Vagina (tissue), 2 donors: Measurements from ENCODE around the gene MEX3C. TPM values are rescaled to one million over a fixed set of nuclear protein-coding genes. Genes with fewer than 3 reads are reported as not detected.

Experiments
- DNase-seq, 2 donors: peaks; one replicate each; pipeline ENCODE4 v3.0.0-alpha.2; 2017; ENCODE audit errors: extremely low spot score in 2 of 2
- H3K27ac ChIP-seq: fragments of 200-600 bp; sonication (generic); one replicate; pipeline ENCODE4 v1.5.1; 2019
- H3K27me3 ChIP-seq: fragments of 200-600 bp; sonication (generic); one replicate; pipeline ENCODE4 v1.5.1; 2019
- H3K36me3 ChIP-seq, 2 donors: fragments of 200-600 bp; sonication (generic); one replicate each; pipeline ENCODE4 v1.5.1; 2017 to 2019
- H3K4me1 ChIP-seq: fragments of 200-600 bp; sonication (generic); one replicate; pipeline ENCODE4 v1.5.1; 2019
- H3K4me3 ChIP-seq, 2 donors: fragments of 200-600 bp; sonication (generic); 1 replicate in 1 of 2; 2 replicates in 1 of 2; pipeline ENCODE4 v1.5.1; 2016 to 2019
- H3K9me3 ChIP-seq: fragments of 200-600 bp; sonication (generic); one replicate; pipeline ENCODE4 v1.5.1; 2019
- POLR2A ChIP-seq, 2 donors: fragments of 450-650 bp; IDR thresholded peaks; one replicate each; pipeline ENCODE4 v1.6.1; 2017; ENCODE audit warnings: antibody characterized with exemption in 2 of 2, mild to moderate bottlenecking in 2 of 2, moderate library complexity in 2 of 2
- POLR2AphosphoS5 ChIP-seq, 2 donors: sonication (generic); formaldehyde crosslinking; IDR thresholded peaks; one replicate each; pipeline ENCODE4 v1.9.0; 2017; ENCODE audit warnings: antibody characterized with exemption in 2 of 2, mild to moderate bottlenecking in 2 of 2, low read depth in 1 of 2; ENCODE audit not compliant: insufficient read depth in 1 of 2
- intact Hi-C: fragments of 100-400 bp; cut with DNase I; formaldehyde crosslinking; loops from one replicate; pipeline ENCODE4 v1.15.1; 2023
- total RNA-seq: library from RNA; depleted of rRNA; stranded (reverse); fragments of >200 nt; gene quantifications from one replicate; pipeline ENCODE4 v1.2.3, GENCODE V29; 2016
- TF ChIP-seq, protein P1 (sequence below), 3 experiments: fragments of 450-650 bp in 2 of 3; fragments of 200-600 bp in 1 of 3; sonication (generic) in 1 of 3; IDR thresholded peaks; one replicate each; pipeline ENCODE4 v1.5.1; 2017 to 2019; ENCODE audit warnings: antibody characterized with exemption in 3 of 3, mild to moderate bottlenecking in 2 of 3, moderate library complexity in 2 of 3

The MEX3C gene
- total RNA-seq, 1 donor from 2014 or later: 20.4 TPM

DNA sequence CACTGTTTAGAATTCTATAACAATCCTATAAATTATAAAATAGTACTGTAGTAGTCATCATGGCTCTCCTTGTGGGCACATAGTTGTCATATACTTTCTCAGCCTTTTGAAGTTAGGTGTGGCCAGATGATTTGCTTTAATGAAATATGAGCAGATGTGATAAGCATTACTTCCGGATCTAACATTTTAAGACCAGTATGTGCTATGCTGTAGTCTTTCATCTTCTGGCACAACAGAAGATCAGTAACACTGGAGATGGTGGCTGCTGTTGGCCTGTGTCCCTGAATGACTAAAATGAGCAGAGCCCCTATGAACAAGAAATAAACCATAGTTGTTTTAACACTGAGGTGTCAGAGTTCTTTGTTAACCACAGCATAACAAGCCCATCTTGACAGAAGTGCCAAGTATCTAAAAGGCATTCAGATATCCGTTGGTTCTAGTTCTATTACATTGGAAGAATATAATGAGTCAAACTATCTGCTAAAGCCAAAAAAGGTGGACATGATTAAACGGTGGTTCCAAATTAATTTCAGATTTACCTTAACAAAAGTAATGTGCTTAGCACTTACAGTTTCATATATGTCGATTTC lies 6.3 kb downstream of the MEX3C start:
- intact Hi-C loops: no loop called here
- DNase-seq: no peak
- Histone ChIP-seq H3K9me3 (no peaks in the 10 kb centered on the region), H3K36me3 (no peaks in the 10 kb centered on the region), H3K27me3 (no peaks in the 10 kb centered on the region), H3K4me1 (peaks cover 76% of the 10 kb centered on the region), H3K27ac (no peak overlapping the region), H3K4me3 (no peak overlapping the region)
- TF ChIP-seq POLR2AphosphoS5 (IDR thresholded peaks at IDR 0.05; ENCODE audit: insufficient read depth in 1 of 2, low read depth in 1 of 2) (no peak), POLR2A (IDR thresholded peaks at IDR 0.05) (no peak)
- TF ChIP-seq, protein P1, sequence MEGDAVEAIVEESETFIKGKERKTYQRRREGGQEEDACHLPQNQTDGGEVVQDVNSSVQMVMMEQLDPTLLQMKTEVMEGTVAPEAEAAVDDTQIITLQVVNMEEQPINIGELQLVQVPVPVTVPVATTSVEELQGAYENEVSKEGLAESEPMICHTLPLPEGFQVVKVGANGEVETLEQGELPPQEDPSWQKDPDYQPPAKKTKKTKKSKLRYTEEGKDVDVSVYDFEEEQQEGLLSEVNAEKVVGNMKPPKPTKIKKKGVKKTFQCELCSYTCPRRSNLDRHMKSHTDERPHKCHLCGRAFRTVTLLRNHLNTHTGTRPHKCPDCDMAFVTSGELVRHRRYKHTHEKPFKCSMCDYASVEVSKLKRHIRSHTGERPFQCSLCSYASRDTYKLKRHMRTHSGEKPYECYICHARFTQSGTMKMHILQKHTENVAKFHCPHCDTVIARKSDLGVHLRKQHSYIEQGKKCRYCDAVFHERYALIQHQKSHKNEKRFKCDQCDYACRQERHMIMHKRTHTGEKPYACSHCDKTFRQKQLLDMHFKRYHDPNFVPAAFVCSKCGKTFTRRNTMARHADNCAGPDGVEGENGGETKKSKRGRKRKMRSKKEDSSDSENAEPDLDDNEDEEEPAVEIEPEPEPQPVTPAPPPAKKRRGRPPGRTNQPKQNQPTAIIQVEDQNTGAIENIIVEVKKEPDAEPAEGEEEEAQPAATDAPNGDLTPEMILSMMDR (IDR thresholded peaks at IDR 0.05): no peak

- Histone ChIP-seq H3K27ac (no peak overlapping the region), H3K4me3 (no peak overlapping the region), H3K4me1 (peaks cover 74% of the 10 kb centered on the region), H3K36me3 (no peaks in the 10 kb centered on the region), H3K9me3 (no peaks in the 10 kb centered on the region), H3K27me3 (no peaks in the 10 kb centered on the region)
- no peak for DNase-seq
- intact Hi-C loops: no loop called here
- TF ChIP-seq, protein P1 (IDR thresholded peaks at IDR 0.05): no peak
Measured at GRCh38 chr18:51190000-51190399, 7.5 kb downstream of the MEX3C start.

GRCh38 chr18:51188024-51188701 lies 9.3 kb downstream of the MEX3C start:
- no peaks in the 10 kb centered on the region for H3K9me3 ChIP-seq
- no peak for DNase-seq
- no peak overlapping the region for H3K4me3 ChIP-seq
- no peak overlapping the region for H3K27ac ChIP-seq
- TF ChIP-seq, protein P1 (IDR thresholded peaks at IDR 0.05): no peak
- TF ChIP-seq POLR2AphosphoS5 (IDR thresholded peaks at IDR 0.05; ENCODE audit: insufficient read depth in 1 of 2, low read depth in 1 of 2) (no peak), POLR2A (IDR thresholded peaks at IDR 0.05) (no peak)
- peaks cover 55% of the 10 kb centered on the region for H3K4me1 ChIP-seq
- no peaks in the 10 kb centered on the region for H3K36me3 ChIP-seq
- intact Hi-C loops: no loop called here
- H3K27me3 ChIP-seq: no peaks in the 10 kb centered on the region

- no peaks in the 10 kb centered on the region for H3K27me3 ChIP-seq
- intact Hi-C loops: no loop called here
Measured at GRCh38 chr18:51185075-51185474, 12.4 kb downstream of the MEX3C start.

GRCh38 chr18:51184091-51184457 lies 13.4 kb downstream of the MEX3C start:
- H3K4me1 ChIP-seq: peaks cover 27% of the 10 kb centered on the region
- no peak for DNase-seq
- H3K36me3 ChIP-seq: no peaks in the 10 kb centered on the region
- H3K27me3 ChIP-seq: no peaks in the 10 kb centered on the region
- H3K9me3 ChIP-seq: no peaks in the 10 kb centered on the region
- no peak overlapping the region for H3K27ac ChIP-seq
- no peak for TF ChIP-seq POLR2A (IDR thresholded peaks at IDR 0.05)
- TF ChIP-seq, protein P1 (IDR thresholded peaks at IDR 0.05): no peak
- no peak for TF ChIP-seq POLR2AphosphoS5 (IDR thresholded peaks at IDR 0.05; ENCODE audit: insufficient read depth in 1 of 2, low read depth in 1 of 2)
- no peak overlapping the region for H3K4me3 ChIP-seq
- intact Hi-C loops: no loop called here

More at GRCh38 chr18:51185075-51185474, 12.4 kb downstream of the MEX3C start:
- TF ChIP-seq POLR2A (IDR thresholded peaks at IDR 0.05) (no peak), POLR2AphosphoS5 (IDR thresholded peaks at IDR 0.05; ENCODE audit: insufficient read depth in 1 of 2, low read depth in 1 of 2) (no peak)
- TF ChIP-seq, protein P1 (IDR thresholded peaks at IDR 0.05): no peak
- Histone ChIP-seq H3K9me3 (no peaks in the 10 kb centered on the region), H3K27ac (no peak overlapping the region), H3K36me3 (no peaks in the 10 kb centered on the region), H3K4me1 (peaks cover 36% of the 10 kb centered on the region), H3K4me3 (no peak overlapping the region)
- DNase-seq: no peak
